ENCODE measurements around the gene DUS1L.

Gene DUS1L

GRCh38 chr17:82078433-82078832 lies 12.8 kb upstream of the DUS1L start:
- H3K9me3 Mint-ChIP-seq = no peaks in the 10 kb centered on the region
- no peaks in the 10 kb centered on the region for H3K27me3 Mint-ChIP-seq
- no peaks in the 10 kb centered on the region for H3K4me1 Mint-ChIP-seq
- peaks cover 14% of the 10 kb centered on the region for H3K36me3 Mint-ChIP-seq (ENCODE audit: low read depth)
- ATAC-seq (no peak), DNase-seq (no peak)
- no peak overlapping the region for H3K4me3 Mint-ChIP-seq
- no peak overlapping the region for H3K27ac Mint-ChIP-seq

DNA sequence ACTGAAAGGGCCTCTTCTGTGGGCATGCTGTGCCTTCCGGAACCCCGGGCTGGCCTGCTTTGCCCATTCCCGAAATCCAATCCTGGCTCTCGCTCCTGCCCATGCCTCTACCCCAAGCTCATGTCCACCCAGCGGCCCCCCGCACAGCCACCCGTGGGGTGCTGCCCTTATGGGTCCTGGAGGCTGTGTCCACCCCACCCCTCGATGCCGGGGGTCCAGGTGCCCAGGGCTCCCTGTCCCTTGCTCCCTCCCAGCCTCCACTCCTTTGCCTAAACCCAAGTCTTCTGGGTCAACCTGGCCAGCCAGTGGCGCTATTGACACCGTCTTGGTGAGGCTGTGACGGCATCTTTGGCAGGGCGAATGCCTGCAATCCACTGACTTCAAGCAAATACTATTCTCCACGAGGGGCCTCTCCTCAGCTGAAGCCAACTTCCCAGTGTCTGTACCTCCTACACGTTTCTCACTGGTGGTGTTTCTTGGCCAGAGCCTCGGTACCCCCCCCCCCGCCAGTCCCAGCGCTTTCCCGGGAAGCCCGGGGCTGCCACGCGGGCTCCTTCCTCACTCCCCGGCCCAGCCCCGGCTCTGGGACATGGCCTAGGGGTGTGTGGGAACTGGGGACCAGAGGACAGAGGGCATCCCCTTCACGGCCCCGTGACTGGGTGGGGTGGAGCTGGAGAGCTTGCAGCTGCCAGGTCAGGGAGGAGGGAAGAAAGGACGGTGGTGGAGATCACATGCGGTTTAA lies 12.2 kb upstream of the DUS1L start:
- Mint-ChIP-seq H3K36me3 (ENCODE audit: low read depth) (peaks cover 9% of the 10 kb centered on the region), H3K9me3 (no peaks in the 10 kb centered on the region), H3K27me3 (no peaks in the 10 kb centered on the region), H3K4me1 (no peaks in the 10 kb centered on the region), H3K4me3 (peak overlapping the region; percentile 25), H3K27ac (no peak overlapping the region)
- DNase-seq (no peak), ATAC-seq (peak; percentile 4)

DNA sequence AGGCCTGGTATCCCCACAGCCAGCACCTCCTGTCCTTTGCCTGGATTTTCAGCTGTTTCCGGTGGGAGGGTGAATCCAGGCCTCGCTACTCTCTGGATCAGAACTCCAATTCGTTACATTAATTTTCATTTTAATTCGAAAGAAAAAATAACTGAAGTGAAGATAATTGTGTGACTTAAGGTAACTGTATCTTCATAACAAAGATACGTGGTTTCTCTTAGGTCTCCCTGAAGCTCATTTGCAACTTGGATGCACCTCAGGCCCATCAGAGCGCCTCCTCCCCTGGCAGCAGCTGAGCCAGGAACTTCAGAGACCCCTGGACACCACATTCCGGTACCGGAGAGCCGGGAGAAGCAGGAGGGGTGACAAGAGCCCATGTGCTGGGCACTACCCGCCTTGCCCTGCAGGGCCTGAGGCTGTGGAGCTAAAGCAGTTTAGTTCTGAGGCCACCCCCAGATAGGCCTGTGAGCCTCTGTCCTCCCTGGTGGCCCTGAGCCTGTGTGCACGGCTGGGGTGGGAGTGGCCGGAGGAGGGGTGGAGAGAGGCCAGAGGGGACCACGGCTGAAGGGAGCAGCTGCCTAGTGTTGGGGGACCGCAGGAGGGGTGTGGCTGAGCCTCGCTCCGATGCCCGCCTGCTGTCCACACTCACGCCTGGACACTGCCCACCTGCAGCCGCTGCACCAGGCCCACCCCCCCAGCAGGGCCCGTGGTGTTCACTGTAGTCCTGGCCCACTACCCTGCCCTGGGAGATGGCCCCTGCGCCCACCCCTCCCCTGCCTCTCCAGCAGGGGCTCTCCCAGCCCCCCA lies 11.4 kb upstream of the DUS1L start:
- Mint-ChIP-seq H3K36me3 (ENCODE audit: low read depth) (peaks cover 9% of the 10 kb centered on the region), H3K9me3 (no peaks in the 10 kb centered on the region), H3K27me3 (no peaks in the 10 kb centered on the region), H3K4me1 (no peaks in the 10 kb centered on the region), H3K27ac (no peak overlapping the region), H3K4me3 (no peak overlapping the region)
- DNase-seq = no peak
- peak; percentile 22 for ATAC-seq

GRCh38 chr17:82076018-82076784 lies 10.6 kb upstream of the DUS1L start:
- no peak overlapping the region for H3K4me3 Mint-ChIP-seq
- no peak for ATAC-seq
- H3K27me3 Mint-ChIP-seq = no peaks in the 10 kb centered on the region
- H3K27ac Mint-ChIP-seq = no peak overlapping the region
- no peak for DNase-seq
- peaks cover 9% of the 10 kb centered on the region for H3K36me3 Mint-ChIP-seq (ENCODE audit: low read depth)
- H3K9me3 Mint-ChIP-seq = no peaks in the 10 kb centered on the region
- no peaks in the 10 kb centered on the region for H3K4me1 Mint-ChIP-seq

- H3K4me1 Mint-ChIP-seq = no peaks in the 10 kb centered on the region
- DNase-seq = no peak
- no peaks in the 10 kb centered on the region for H3K27me3 Mint-ChIP-seq
- H3K27ac Mint-ChIP-seq = no peak overlapping the region
- H3K9me3 Mint-ChIP-seq = no peaks in the 10 kb centered on the region
- ATAC-seq = no peak
- H3K4me3 Mint-ChIP-seq = no peak overlapping the region
- peaks cover 3% of the 10 kb centered on the region for H3K36me3 Mint-ChIP-seq (ENCODE audit: low read depth)
Measured at GRCh38 chr17:82073446-82073845, 7.8 kb upstream of the DUS1L start.

GRCh38 chr17:82072827-82073226 lies 7.2 kb upstream of the DUS1L start:
- H3K4me3 Mint-ChIP-seq = no peak overlapping the region
- no peak for ATAC-seq
- no peak overlapping the region for H3K27ac Mint-ChIP-seq
- no peaks in the 10 kb centered on the region for H3K4me1 Mint-ChIP-seq
- no peaks in the 10 kb centered on the region for H3K27me3 Mint-ChIP-seq
- no peaks in the 10 kb centered on the region for H3K36me3 Mint-ChIP-seq (ENCODE audit: low read depth)
- H3K9me3 Mint-ChIP-seq = no peaks in the 10 kb centered on the region
- DNase-seq = no peak

DNA sequence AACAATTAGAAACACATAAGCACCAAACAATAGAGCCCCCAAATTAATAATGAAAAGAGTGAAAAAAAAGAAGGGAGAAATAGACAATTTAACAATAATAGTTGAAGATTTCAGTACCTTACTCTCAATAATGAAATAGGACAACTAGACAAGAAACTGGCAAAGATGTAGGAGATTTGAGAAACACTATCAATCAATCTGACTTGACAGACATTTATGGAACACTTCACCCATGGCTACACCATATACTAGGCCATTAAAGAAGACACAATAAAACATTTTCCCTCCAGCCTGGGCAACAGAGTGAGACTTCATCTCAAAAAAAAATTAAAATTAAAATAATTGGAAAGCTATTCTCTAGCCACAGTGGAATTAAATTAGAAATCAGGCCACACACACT lies 5.0 kb upstream of the DUS1L start:
- Mint-ChIP-seq H3K27me3 (no peaks in the 10 kb centered on the region), H3K36me3 (ENCODE audit: low read depth) (no peaks in the 10 kb centered on the region), H3K27ac (no peak overlapping the region), H3K9me3 (no peaks in the 10 kb centered on the region), H3K4me1 (peaks cover 9% of the 10 kb centered on the region), H3K4me3 (no peak overlapping the region)
- ATAC-seq (no peak), DNase-seq (no peak)

DNA sequence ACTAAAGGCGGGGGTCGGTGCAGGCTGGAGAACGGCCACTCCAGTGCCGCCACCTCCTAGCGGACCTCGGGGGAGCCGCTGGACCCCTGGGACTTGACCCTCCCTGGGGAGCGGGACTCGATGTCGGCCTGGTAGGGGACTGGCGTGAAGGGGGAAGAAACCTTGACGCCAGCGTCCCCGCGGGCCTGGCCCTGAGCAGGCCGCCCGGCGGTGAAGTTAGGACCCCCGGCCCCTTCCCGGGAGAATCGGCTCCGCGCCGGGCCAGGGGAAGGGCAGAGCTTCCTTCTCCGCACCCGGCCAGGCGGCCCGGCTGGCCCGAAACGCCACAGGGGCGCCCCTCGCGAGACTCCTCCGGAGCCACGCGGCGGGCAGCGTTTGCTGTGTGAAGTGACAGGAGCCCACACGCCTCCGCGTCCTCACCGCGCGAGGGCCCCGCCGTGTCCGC lies 389 bp downstream of the DUS1L start:
- peak overlapping the region; percentile 31 for H3K27ac Mint-ChIP-seq
- no peaks in the 10 kb centered on the region for H3K27me3 Mint-ChIP-seq
- H3K4me3 Mint-ChIP-seq = peak overlapping the region; percentile 74
- H3K4me1 Mint-ChIP-seq = peaks cover 16% of the 10 kb centered on the region
- ATAC-seq = peak; percentile 35
- peaks cover under 1% of the 10 kb centered on the region for H3K36me3 Mint-ChIP-seq (ENCODE audit: low read depth)
- no peaks in the 10 kb centered on the region for H3K9me3 Mint-ChIP-seq
- DNase-seq = peak; percentile 29

- Mint-ChIP-seq H3K27me3 (no peaks in the 10 kb centered on the region), H3K36me3 (ENCODE audit: low read depth) (peaks cover 2% of the 10 kb centered on the region), H3K4me1 (peaks cover 16% of the 10 kb centered on the region), H3K27ac (peak overlapping the region; percentile 71), H3K4me3 (peak overlapping the region; percentile 74), H3K9me3 (no peaks in the 10 kb centered on the region)
- DNase-seq (no peak), ATAC-seq (no peak)
Measured at GRCh38 chr17:82064433-82065192, 991 bp downstream of the DUS1L start.

GRCh38 chr17:82063424-82064415 lies 1.9 kb downstream of the DUS1L start:
- DNase-seq (no peak), ATAC-seq (no peak)
- Mint-ChIP-seq H3K4me3 (peak overlapping the region; percentile 74), H3K27ac (peak overlapping the region; percentile 71), H3K4me1 (peaks cover 16% of the 10 kb centered on the region), H3K27me3 (no peaks in the 10 kb centered on the region), H3K36me3 (ENCODE audit: low read depth) (peaks cover 2% of the 10 kb centered on the region), H3K9me3 (no peaks in the 10 kb centered on the region)

DNA sequence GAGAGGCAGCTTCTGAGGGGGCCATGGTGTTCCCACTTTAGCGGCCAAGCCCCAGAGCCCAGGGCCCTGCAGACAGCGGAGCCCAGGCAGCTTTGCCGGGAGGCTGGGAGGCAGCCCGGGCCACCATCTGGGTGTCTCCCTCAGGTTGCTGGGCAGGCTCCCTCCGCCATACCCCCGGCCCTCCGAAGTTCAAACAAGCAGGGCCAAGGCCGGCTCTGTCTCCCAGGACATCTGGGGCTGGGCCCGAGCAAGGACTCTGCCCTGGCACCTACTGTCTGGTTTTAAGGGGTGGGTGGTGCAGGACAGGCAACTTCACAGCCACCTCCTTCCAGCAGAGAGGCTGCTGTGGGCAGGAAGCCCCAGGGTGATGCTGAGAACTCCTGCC lies 2.6 kb downstream of the DUS1L start:
- no peak for DNase-seq
- Mint-ChIP-seq H3K9me3 (no peaks in the 10 kb centered on the region), H3K27me3 (no peaks in the 10 kb centered on the region), H3K36me3 (ENCODE audit: low read depth) (peaks cover 2% of the 10 kb centered on the region), H3K4me1 (peaks cover 16% of the 10 kb centered on the region), H3K4me3 (no peak overlapping the region), H3K27ac (no peak overlapping the region)
- no peak for ATAC-seq

DNA sequence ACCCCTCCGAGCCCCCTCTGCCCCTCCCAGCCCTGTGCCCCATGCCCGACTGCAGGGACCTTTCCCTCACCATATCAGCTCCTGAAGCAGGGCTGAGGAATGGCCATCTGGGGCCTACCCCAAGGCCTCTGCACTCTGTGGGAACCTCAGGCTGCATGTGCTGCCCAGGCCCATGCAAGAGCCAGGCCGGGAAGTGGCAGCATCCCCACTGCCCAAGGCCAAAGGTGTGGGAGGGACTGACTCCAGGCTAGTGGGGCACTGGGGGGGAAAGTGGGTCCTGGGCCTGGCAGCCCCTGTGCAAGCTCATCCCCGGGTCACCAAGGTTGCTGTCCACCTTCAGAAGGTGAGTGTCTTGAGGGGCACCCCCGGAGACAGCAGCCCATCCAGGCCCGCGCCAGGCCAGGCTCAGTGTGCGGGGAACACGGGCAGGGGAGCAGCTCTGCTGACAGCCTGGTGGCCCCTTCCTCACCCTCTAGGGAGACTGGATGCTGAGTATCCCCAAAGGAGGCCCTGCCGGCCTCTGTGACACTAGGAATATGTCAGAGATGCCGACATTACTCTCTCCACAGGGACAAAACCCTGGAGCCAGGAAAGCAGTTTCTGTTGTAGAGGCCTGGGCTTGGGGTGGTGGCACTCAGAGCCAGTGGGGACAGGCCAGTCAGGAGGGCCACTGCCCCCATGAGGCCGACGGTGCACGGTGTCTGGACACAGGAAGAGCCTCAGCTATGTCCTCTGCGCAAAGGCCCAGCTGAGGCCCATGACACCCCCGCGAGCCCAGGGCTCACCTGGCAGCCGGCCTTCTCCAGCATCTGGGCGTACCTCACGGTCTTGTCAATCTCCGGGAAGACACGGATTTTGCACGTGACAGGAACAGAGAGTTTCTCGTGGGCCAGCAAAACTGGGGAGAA lies 3.3 kb downstream of the DUS1L start:
- ATAC-seq (no peak), DNase-seq (no peak)
- H3K4me3 Mint-ChIP-seq = no peak overlapping the region
- H3K36me3 Mint-ChIP-seq (ENCODE audit: low read depth) = peaks cover 5% of the 10 kb centered on the region
- H3K4me1 Mint-ChIP-seq = peaks cover 16% of the 10 kb centered on the region
- no peak overlapping the region for H3K27ac Mint-ChIP-seq
- H3K27me3 Mint-ChIP-seq = no peaks in the 10 kb centered on the region
- H3K9me3 Mint-ChIP-seq = no peaks in the 10 kb centered on the region
